Iris pigment epithelial cell (primary cell): ENCODE measurements around the gene TMEM74B.

Experiments
- DNase-seq: peaks from one replicate; pipeline ENCODE4 v3.0.0-alpha.2; 2011; ENCODE audit warnings: low read depth

TMEM74B gene

DNA sequence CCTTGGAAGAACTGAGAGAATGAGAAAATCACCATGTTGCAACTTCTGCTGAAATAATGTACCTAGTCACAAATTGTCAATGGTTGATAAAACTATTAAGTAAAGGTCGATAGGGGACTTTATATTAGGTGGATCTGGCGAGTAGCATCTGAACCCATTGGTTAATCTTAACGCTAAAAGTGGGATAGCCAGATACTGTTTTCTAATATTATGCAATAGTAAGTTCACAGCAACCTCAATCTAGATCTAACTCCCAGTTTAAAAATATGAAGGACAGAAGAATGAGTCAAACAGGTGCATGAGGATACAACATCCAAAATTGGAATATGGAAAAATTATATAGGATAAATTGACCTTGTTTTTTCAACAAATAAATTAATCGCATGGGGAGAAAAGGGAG is 47.5 kb downstream of the TMEM74B start:
- no peak for DNase-seq

- no peak for DNase-seq
These were observed 49.9 kb downstream of the TMEM74B start for GRCh38 chr20:1134836-1135235.

DNA sequence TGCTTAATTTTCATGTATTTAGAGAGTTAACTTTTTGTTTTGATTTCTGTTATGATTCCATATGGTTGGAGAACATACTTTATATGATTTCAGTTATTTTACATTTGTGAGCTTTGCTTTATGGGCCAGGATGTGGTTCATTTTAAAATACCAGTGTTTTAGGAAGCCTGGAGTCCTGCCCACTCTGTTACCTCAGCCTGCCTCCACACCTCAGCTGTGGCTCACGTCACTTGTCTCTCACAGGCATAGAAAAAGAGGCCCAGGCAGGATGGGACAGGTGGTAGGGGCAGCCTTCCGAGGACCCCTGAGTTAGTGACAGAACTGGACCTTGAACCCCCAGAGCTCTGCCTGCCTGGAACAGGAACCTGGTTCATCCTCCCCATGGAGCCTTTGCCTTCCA is 50.4 kb downstream of the TMEM74B start:
- no peak for DNase-seq

DNA sequence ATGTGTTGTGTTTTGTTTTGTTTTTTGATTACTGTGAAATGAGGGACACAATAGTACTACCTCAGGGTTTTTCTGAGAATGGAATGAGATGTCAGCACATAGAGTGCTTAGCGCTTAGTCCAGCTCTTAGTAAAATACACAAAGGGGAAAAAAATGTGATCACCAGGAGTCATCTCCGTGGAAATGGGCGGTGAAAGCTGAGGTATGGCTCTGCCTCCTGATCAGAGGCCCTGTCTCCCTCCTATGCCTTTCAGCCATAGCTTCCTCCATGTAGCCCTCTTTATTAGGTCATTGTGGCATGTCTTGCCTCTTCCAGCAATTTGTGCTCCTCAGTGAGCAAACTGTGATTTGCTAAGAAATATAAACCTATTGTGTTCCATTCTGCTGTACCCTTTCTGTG is 53.4 kb downstream of the TMEM74B start:
- no peak for DNase-seq

GRCh38 chr20:1130847-1131246 is 53.9 kb downstream of the TMEM74B start:
- no peak for DNase-seq
